ENCODE data around the gene CRMP1.

CRMP1 gene

DNA sequence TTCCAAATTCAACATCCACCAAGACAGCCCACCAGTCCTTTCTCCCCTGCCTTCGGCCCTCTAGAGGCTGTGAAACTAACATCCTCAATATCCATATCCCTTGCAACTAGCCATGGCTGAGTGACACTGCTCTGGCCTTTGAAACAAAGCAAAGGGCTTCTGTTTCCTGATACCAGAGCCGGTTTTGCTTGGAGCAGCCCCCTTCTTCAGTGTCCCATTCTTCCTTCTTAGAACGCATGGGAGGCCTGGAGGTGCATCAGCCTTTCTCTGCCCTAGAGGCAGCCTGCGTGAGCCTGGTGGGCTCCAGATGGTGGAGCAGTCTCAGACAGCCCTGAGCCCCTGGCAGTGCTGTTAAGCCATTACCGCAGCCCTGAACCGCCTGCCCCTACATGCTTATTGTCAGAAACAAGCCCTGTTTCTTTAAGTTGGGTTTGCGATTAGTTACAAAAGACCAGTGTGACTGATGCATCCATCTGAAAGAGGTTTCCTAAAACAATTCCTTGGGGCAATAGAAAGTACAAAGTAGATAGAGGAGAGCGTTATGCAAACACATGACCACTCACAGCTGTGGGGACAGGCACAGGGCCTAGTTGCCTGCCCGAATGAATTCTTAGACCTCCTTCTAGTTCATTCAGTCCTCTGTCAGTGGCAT is 107.8 kb downstream of the CRMP1 start:
- Histone ChIP-seq H3K79me1 (ENCODE audit: low read length) (no peaks in the 10 kb centered on the region), H2BK120ac (ENCODE audit: low read depth, low read length) (no peak overlapping the region), H3K9ac (ENCODE audit: low read length) (no peak overlapping the region), H3K18ac (ENCODE audit: low read length) (no peak overlapping the region), H3K36me3 (ENCODE audit: control insufficient read depth, insufficient read depth, low read length) (no peaks in the 10 kb centered on the region), H2AK5ac (ENCODE audit: low read length) (no peak overlapping the region), H4K5ac (ENCODE audit: low read length) (no peak overlapping the region), H3K4me1 (ENCODE audit: control insufficient read depth, low read depth, low read length) (no peaks in the 10 kb centered on the region), H3K56ac (ENCODE audit: low read length) (peak overlapping the region; percentile 53), H3K4me3 (ENCODE audit: low read length) (no peak overlapping the region), H2BK15ac (replicated peaks; ENCODE audit: low read depth) (no peak overlapping the region), H4K8ac (ENCODE audit: low read depth, low read length) (no peak overlapping the region), H3K23ac (ENCODE audit: low read length) (no peak overlapping the region), H2BK5ac (ENCODE audit: low read length) (no peak overlapping the region), H3K79me2 (ENCODE audit: control insufficient read depth, insufficient read depth, low read length) (no peaks in the 10 kb centered on the region), H3K27me3 (ENCODE audit: insufficient read depth, low read length, poor library complexity) (no peaks in the 10 kb centered on the region), H3K4me2 (ENCODE audit: low read length) (no peak overlapping the region), H3K27ac (ENCODE audit: low read depth, low read length) (no peak overlapping the region), H3K4ac (ENCODE audit: low read depth, low read length) (no peak overlapping the region)
- no CpG with 5 or more reads among the region's 9 CpGs for WGBS (ENCODE audit: extremely low coverage, insufficient coverage, low lambda C conversion rate)
- DNase-seq, result peak; percentile 44

DNA sequence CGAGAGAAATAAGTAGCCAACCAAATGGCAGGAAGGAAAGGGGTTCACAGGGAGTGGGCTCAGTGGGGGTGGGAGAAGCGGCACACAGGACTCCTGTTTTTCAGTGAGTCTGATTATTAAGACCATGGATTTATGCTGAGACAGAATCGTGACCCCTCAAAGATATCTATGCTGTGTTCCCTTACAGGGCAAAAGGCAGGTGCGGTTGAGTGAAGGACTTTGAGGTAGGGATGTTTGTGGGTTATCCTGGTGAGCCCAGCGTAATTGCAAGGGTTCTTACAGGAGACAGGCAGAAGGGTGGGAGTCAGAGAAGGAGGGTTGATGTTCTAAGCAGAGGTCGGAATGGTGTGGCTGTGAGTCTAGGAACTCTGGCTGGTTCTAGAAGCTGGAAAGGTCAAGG is 108.9 kb downstream of the CRMP1 start:
- H2BK15ac ChIP-seq (replicated peaks; ENCODE audit: low read depth), result no peak overlapping the region
- H3K23ac ChIP-seq (ENCODE audit: low read length), result no peak overlapping the region
- no peak overlapping the region for H3K4me2 ChIP-seq (ENCODE audit: low read length)
- no peak overlapping the region for H3K4ac ChIP-seq (ENCODE audit: low read depth, low read length)
- H3K36me3 ChIP-seq (ENCODE audit: control insufficient read depth, insufficient read depth, low read length), result no peaks in the 10 kb centered on the region
- no peak overlapping the region for H3K27ac ChIP-seq (ENCODE audit: low read depth, low read length)
- no peak overlapping the region for H3K18ac ChIP-seq (ENCODE audit: low read length)
- H3K56ac ChIP-seq (ENCODE audit: low read length), result no peak overlapping the region
- no peaks in the 10 kb centered on the region for H3K79me2 ChIP-seq (ENCODE audit: control insufficient read depth, insufficient read depth, low read length)
- H3K79me1 ChIP-seq (ENCODE audit: low read length), result no peaks in the 10 kb centered on the region
- DNase-seq, result no peak
- H4K5ac ChIP-seq (ENCODE audit: low read length), result no peak overlapping the region
- H4K8ac ChIP-seq (ENCODE audit: low read depth, low read length), result no peak overlapping the region
- no peak overlapping the region for H3K4me3 ChIP-seq (ENCODE audit: low read length)
- H3K4me1 ChIP-seq (ENCODE audit: control insufficient read depth, low read depth, low read length), result no peaks in the 10 kb centered on the region
- H2BK120ac ChIP-seq (ENCODE audit: low read depth, low read length), result no peak overlapping the region
- WGBS (ENCODE audit: extremely low coverage, insufficient coverage, low lambda C conversion rate), result no CpG with 5 or more reads among the region's 6 CpGs
- no peak overlapping the region for H2BK5ac ChIP-seq (ENCODE audit: low read length)
- H3K9ac ChIP-seq (ENCODE audit: low read length), result no peak overlapping the region
- H2AK5ac ChIP-seq (ENCODE audit: low read length), result no peak overlapping the region
- H3K27me3 ChIP-seq (ENCODE audit: insufficient read depth, low read length, poor library complexity), result no peaks in the 10 kb centered on the region

DNA sequence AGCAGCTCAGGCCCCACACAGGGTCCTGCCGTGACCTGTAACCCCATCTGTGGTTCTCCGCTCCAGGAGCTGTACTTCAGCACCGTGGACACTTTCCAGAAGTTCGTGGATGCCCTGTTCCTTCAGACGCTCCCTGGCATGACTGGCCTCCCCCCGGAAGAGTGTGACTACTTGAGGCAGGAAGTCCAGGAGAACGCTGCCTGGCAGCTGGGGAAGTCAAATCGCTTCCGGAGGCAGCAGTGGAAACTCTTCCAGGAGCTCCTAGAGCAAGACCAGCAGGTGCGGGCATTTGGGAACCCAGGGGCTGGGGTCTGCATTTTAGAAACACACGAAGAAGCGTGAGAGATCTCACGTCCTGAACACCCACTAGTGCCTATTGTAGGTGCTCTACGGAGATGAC is 109.4 kb downstream of the CRMP1 start:
- H4K5ac ChIP-seq (ENCODE audit: low read length), result no peak overlapping the region
- DNase-seq, result no peak

DNA sequence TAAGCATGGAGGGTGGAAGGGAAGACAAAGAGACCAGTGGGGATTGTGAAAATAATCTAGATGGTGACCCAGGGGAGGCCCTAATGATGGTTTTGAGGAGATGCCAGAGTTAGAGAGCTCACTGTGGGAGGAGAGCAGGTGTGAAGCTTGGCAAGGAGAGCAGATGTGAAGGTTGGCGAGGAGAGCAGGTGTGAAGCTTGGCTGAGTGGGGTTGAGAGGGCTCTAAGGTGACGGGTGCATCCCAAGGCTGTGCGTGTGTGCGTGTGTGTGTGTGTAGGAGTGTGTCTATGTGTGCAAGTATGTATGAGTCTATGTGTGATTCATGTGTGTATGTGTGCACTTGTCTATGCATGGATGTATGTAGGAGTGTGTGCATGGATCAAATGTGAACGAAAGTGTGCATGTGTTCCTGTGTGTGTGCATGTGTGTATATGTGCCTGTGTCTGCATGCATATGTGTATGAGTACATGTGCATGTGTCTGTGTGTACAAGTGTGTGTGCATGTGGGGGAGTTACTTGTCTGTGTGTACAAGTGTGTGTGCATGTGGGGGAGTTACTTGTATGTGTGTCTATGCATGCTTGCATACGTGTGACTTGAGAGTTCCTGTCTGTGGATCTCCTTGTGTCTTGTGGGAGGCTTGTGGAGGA is 109.9 kb downstream of the CRMP1 start:
- no peaks in the 10 kb centered on the region for H3K4me1 ChIP-seq (ENCODE audit: control insufficient read depth, low read depth, low read length)
- no peak overlapping the region for H3K9ac ChIP-seq (ENCODE audit: low read length)
- H3K4me2 ChIP-seq (ENCODE audit: low read length), result no peak overlapping the region
- no peak overlapping the region for H2BK15ac ChIP-seq (replicated peaks; ENCODE audit: low read depth)
- WGBS (ENCODE audit: extremely low coverage, insufficient coverage, low lambda C conversion rate), result no CpG with 5 or more reads among the region's 6 CpGs
- H3K18ac ChIP-seq (ENCODE audit: low read length), result no peak overlapping the region
- no peak overlapping the region for H4K8ac ChIP-seq (ENCODE audit: low read depth, low read length)
- no peak overlapping the region for H3K56ac ChIP-seq (ENCODE audit: low read length)
- H2BK120ac ChIP-seq (ENCODE audit: low read depth, low read length), result no peak overlapping the region
- no peak overlapping the region for H3K23ac ChIP-seq (ENCODE audit: low read length)
- H3K79me2 ChIP-seq (ENCODE audit: control insufficient read depth, insufficient read depth, low read length), result no peaks in the 10 kb centered on the region
- H3K27ac ChIP-seq (ENCODE audit: low read depth, low read length), result no peak overlapping the region
- no peaks in the 10 kb centered on the region for H3K36me3 ChIP-seq (ENCODE audit: control insufficient read depth, insufficient read depth, low read length)
- H3K79me1 ChIP-seq (ENCODE audit: low read length), result no peaks in the 10 kb centered on the region
- no peak overlapping the region for H3K4ac ChIP-seq (ENCODE audit: low read depth, low read length)
- no peaks in the 10 kb centered on the region for H3K27me3 ChIP-seq (ENCODE audit: insufficient read depth, low read length, poor library complexity)
- no peak overlapping the region for H2BK5ac ChIP-seq (ENCODE audit: low read length)
- DNase-seq, result no peak
- H4K5ac ChIP-seq (ENCODE audit: low read length), result no peak overlapping the region
- no peak overlapping the region for H2AK5ac ChIP-seq (ENCODE audit: low read length)
- H3K4me3 ChIP-seq (ENCODE audit: low read length), result no peak overlapping the region

More for the DNA sequence above, 109.4 kb downstream of the CRMP1 start:
- H3K27ac ChIP-seq (ENCODE audit: low read depth, low read length), result no peak overlapping the region
- no peak overlapping the region for H3K18ac ChIP-seq (ENCODE audit: low read length)
- no peaks in the 10 kb centered on the region for H3K36me3 ChIP-seq (ENCODE audit: control insufficient read depth, insufficient read depth, low read length)
- H2BK120ac ChIP-seq (ENCODE audit: low read depth, low read length), result no peak overlapping the region
- H3K23ac ChIP-seq (ENCODE audit: low read length), result no peak overlapping the region
- H3K4ac ChIP-seq (ENCODE audit: low read depth, low read length), result no peak overlapping the region
- H4K8ac ChIP-seq (ENCODE audit: low read depth, low read length), result no peak overlapping the region
- no peak overlapping the region for H3K56ac ChIP-seq (ENCODE audit: low read length)
- H3K4me3 ChIP-seq (ENCODE audit: low read length), result no peak overlapping the region
- H3K4me2 ChIP-seq (ENCODE audit: low read length), result no peak overlapping the region
- no peaks in the 10 kb centered on the region for H3K79me1 ChIP-seq (ENCODE audit: low read length)
- no CpG with 5 or more reads among the region's 14 CpGs for WGBS (ENCODE audit: extremely low coverage, insufficient coverage, low lambda C conversion rate)
- no peak overlapping the region for H2BK15ac ChIP-seq (replicated peaks; ENCODE audit: low read depth)
- no peak overlapping the region for H2BK5ac ChIP-seq (ENCODE audit: low read length)
- no peak overlapping the region for H2AK5ac ChIP-seq (ENCODE audit: low read length)
- H3K9ac ChIP-seq (ENCODE audit: low read length), result no peak overlapping the region
- H3K79me2 ChIP-seq (ENCODE audit: control insufficient read depth, insufficient read depth, low read length), result no peaks in the 10 kb centered on the region
- no peaks in the 10 kb centered on the region for H3K4me1 ChIP-seq (ENCODE audit: control insufficient read depth, low read depth, low read length)
- no peaks in the 10 kb centered on the region for H3K27me3 ChIP-seq (ENCODE audit: insufficient read depth, low read length, poor library complexity)

DNA sequence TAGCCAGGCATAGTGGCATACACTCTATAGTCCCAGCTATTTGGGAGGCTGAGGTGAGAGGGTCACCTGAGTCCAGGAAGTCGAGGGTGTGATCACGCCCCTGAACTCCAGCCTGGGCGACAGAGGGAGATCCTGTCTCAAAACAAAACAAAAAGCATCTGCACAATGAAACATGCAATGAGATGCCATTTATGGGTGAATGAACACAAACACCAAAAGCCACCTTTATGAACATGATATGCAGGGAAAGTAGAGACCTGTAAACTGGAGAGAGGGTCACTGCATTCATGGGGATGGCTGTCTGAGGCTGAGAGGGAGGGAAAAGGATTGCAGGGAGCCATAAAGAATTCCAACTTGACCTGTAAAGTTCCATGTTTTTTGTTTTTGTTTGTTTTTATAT is 111.2 kb downstream of the CRMP1 start:
- no peaks in the 10 kb centered on the region for H3K36me3 ChIP-seq (ENCODE audit: control insufficient read depth, insufficient read depth, low read length)
- H3K4me1 ChIP-seq (ENCODE audit: control insufficient read depth, low read depth, low read length), result no peaks in the 10 kb centered on the region
- H3K18ac ChIP-seq (ENCODE audit: low read length), result no peak overlapping the region
- H3K23ac ChIP-seq (ENCODE audit: low read length), result no peak overlapping the region
- no peak overlapping the region for H4K5ac ChIP-seq (ENCODE audit: low read length)
- no peak overlapping the region for H3K4me3 ChIP-seq (ENCODE audit: low read length)
- no peak overlapping the region for H3K9ac ChIP-seq (ENCODE audit: low read length)
- H2BK15ac ChIP-seq (replicated peaks; ENCODE audit: low read depth), result no peak overlapping the region
- H3K4me2 ChIP-seq (ENCODE audit: low read length), result no peak overlapping the region
- no peaks in the 10 kb centered on the region for H3K79me2 ChIP-seq (ENCODE audit: control insufficient read depth, insufficient read depth, low read length)
- H3K27ac ChIP-seq (ENCODE audit: low read depth, low read length), result no peak overlapping the region
- H3K27me3 ChIP-seq (ENCODE audit: insufficient read depth, low read length, poor library complexity), result no peaks in the 10 kb centered on the region
- H2BK120ac ChIP-seq (ENCODE audit: low read depth, low read length), result no peak overlapping the region
- no peak overlapping the region for H3K4ac ChIP-seq (ENCODE audit: low read depth, low read length)
- WGBS (ENCODE audit: extremely low coverage, insufficient coverage, low lambda C conversion rate), result no CpG with 5 or more reads among the region's 3 CpGs
- H2AK5ac ChIP-seq (ENCODE audit: low read length), result no peak overlapping the region
- H3K79me1 ChIP-seq (ENCODE audit: low read length), result no peaks in the 10 kb centered on the region
- H4K8ac ChIP-seq (ENCODE audit: low read depth, low read length), result no peak overlapping the region
- DNase-seq, result no peak
- no peak overlapping the region for H3K56ac ChIP-seq (ENCODE audit: low read length)
- H2BK5ac ChIP-seq (ENCODE audit: low read length), result no peak overlapping the region
